Measurements from ENCODE around the gene VPS9D1. TPM values are rescaled to one million over a fixed set of nuclear protein-coding genes. Genes with fewer than 3 reads are reported as not detected.
A peak's percentile ranks its signal among the peaks of the same experiment; 100 is the strongest.

VPS9D1 gene
- polyA plus RNA-seq, 3 donors, result 7.5 to 9.3 (median 9.2) TPM

- no peak for DNase-seq (ENCODE audit: low read depth in 3 of 3, low spot score in 2 of 3)
Measured at GRCh38 chr16:89733322-89733721, 12.6 kb upstream of the VPS9D1 start.

GRCh38 chr16:89732918-89733242 lies 12.2 kb upstream of the VPS9D1 start:
- no peak for DNase-seq (ENCODE audit: low read depth in 3 of 3, low spot score in 2 of 3)

- no peak for DNase-seq (ENCODE audit: low read depth in 3 of 3, low spot score in 2 of 3)
Measured at GRCh38 chr16:89732142-89732917, 11.6 kb upstream of the VPS9D1 start.

GRCh38 chr16:89730610-89731234 lies 10.0 kb upstream of the VPS9D1 start:
- no peak for DNase-seq (ENCODE audit: low read depth in 3 of 3, low spot score in 2 of 3)

DNA sequence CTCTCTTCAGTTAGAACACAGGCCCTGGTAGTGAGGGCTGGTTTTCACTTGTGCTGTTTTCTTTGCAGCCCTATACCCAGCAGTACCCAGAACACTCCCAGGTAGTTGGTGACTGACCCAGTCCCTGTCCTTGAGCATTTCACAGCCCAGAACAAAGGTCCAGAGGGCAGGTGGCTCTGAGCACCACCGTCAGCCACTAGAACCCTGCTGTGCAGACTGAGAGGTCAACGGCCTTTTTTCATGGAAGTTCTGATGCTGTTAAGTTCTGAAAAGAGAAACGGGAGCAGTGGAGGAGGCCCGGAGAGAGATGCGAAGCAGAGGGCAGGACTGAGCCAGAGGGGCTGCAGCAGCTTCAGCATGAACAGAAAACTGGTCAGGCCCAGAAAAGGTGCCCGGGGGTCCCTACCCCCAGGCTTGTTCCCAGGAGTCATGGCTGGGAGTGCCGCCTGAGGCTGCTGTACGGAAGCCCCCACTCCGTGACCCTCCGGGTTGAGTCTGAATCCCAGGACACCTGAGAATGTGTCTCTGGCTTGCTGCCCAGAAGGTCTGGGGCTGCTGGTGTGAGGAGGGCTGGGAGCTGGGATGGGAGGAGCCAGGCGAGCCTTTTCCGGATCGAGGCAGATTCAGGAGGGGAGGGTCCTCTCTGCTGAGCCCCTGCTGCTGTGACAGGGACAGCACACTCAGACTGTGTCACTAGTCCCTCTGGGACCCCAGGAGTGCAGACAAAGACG lies 9.3 kb upstream of the VPS9D1 start:
- DNase-seq (ENCODE audit: low read depth in 3 of 3, low spot score in 2 of 3), result peak in 1 of 3 donors; percentile 13

DNA sequence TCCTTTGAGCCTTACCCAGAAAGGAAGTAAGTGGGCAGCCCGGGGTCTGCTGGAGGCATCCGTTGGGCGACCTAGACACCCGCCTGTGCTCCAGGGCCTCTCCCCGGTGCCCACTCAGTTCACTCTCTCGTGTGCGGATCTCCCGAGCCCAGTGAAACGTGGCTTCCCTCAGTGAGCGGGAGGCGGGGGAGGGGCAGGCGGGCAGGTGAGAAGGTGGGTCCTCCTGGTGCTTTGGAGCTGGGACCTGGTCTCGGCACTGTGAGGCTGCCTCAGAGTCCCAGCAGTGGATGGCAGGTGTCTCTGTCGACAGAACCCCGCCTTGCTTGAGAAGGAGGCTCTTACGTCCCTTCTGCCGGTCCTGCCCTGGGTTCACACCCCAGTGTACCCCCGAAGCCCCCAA lies 8.6 kb upstream of the VPS9D1 start:
- DNase-seq (ENCODE audit: low read depth in 3 of 3, low spot score in 2 of 3), result no peak

- DNase-seq (ENCODE audit: low read depth in 3 of 3, low spot score in 2 of 3), result no peak
Measured at GRCh38 chr16:89727406-89728120, 6.9 kb upstream of the VPS9D1 start.

DNA sequence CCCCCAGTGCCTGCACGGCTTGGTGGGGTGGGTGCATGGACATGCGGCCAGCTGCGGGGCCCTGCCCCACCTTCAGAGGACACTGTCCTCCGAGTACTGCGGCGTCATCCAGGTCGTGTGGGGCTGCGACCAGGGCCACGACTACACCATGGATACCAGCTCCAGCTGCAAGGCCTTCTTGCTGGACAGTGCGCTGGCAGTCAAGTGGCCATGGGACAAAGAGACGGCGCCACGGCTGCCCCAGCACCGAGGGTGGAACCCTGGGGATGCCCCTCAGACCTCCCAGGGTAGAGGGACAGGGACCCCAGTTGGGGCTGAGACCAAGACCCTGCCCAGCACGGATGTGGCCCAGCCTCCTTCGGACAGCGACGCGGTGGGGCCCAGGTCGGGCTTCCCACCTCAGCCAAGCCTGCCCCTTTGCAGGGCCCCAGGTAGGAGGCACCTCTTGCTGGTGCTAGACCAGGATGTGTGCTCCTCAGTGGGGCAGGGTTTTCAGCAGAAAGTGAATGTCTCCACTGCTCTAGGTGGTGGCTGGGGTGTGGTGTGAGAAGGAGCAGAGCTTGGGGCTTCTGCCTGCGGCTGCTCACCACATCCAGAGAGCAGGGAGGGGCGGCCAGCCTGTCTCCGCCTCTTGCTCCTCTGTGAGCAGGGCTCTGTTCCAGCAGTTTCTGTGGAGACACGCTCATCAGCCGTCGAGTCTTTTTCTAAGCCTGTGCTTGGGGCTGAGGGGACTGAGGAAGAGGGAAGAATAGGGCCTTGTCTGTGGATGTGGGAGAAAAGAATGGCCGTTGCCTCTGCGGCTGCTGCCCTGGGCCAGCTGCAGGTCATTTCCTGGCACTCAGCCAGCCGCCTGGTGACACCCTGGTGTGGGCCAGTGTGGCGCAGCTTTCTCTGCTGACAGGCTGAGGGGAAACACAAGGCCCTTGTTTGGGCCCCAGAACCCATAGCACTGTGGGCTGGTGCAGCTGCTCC lies 2.9 kb upstream of the VPS9D1 start:
- no peak for DNase-seq (ENCODE audit: low read depth in 3 of 3, low spot score in 2 of 3)

- DNase-seq (ENCODE audit: low read depth in 3 of 3, low spot score in 2 of 3), result peak in 1 of 3 donors; percentile 4
Measured at GRCh38 chr16:89722392-89723278, 1.9 kb upstream of the VPS9D1 start.

DNA sequence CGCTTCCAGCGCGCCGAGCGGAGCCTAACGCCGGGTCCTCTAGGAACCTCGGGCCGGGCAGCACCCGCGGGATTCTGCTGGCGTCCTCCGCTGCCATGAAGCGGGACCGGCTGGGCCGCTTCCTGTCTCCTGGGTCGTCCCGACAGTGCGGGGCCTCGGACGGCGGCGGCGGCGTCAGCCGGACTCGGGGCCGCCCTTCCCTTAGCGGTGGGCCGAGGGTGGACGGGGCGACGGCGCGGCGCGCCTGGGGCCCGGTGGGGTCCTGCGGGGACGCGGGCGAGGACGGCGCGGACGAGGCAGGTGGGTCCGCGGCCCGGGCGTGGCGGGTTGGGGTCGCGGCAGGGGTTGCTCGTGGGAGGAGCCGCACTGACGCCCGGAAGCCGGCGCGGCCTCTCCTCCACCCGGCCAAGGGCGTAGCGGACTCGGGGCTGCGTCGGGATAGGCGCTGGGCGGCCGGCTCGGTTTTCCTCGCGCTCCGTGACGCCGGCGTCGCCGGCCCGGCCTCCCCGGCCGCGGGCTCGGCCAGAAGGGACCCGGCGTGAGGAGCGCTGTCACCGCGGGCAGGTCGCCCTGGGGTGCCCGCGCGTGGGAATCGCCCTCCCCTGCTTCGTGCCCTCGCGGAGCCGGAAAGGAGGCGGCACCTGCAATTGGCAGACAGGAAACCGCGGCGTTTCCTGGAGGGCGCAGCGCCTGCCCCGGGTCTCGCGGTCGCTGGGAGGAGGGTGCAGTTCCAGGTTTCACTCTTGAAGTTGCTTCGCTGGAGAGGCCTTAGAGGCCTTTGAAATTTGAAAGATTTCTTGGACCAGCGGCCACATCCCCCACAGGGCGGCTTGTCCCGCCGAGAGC lies 1.1 kb upstream of the VPS9D1 start:
- peak in 1 of 3 donors; percentile 12 for DNase-seq (ENCODE audit: low read depth in 3 of 3, low spot score in 2 of 3)

GRCh38 chr16:89720551-89720812 lies 216 bp downstream of the VPS9D1 start:
- no peak for DNase-seq (ENCODE audit: low read depth in 3 of 3, low spot score in 2 of 3)

DNA sequence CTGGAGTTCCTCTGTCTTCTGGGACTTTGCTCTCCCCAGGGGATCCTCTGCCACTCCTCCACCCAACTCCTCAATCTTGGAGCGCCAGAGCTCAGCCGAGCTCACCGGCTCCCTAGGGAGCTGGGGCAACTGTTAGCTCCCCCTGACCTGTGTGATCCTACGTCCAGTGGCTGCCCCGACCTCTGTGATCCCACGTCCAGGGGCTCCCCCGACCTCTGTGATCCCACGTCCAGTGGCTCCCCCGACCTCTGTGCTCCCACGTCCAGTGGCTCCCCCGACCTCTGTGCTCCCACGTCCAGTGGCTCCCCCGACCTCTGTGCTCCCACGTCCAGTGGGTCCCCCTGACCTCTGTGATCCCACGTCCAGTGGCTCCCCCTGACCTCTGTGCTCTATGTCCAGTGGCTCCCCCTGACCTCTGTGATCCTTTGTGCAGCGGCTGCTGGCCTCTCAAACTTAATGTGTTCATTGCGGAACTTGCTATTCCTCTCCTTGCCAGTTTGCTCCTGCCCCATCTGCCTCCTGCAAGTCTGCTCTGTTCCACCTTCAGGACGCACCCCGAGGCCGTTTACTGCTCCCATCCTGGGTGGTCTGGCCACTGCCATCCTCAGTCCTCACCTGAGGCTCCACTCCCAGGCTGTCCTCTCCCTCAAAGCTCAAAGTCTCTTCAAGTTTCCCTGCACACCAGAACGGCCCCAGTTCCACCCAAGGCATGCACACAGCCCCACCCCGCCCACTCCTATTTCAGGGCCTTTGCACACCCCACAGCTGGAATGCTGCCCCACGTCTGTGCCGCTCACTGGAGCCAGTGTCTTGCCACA lies 2.8 kb downstream of the VPS9D1 start:
- DNase-seq (ENCODE audit: low read depth in 3 of 3, low spot score in 2 of 3), result no peak

- DNase-seq (ENCODE audit: low read depth in 3 of 3, low spot score in 2 of 3), result no peak
Measured at GRCh38 chr16:89716916-89717687, 3.6 kb downstream of the VPS9D1 start.

GRCh38 chr16:89716493-89716892 lies 4.2 kb downstream of the VPS9D1 start:
- DNase-seq (ENCODE audit: low read depth in 3 of 3, low spot score in 2 of 3), result no peak

- no peak for DNase-seq (ENCODE audit: low read depth in 3 of 3, low spot score in 2 of 3)
Measured at GRCh38 chr16:89712274-89712781, 8.4 kb downstream of the VPS9D1 start.

DNA sequence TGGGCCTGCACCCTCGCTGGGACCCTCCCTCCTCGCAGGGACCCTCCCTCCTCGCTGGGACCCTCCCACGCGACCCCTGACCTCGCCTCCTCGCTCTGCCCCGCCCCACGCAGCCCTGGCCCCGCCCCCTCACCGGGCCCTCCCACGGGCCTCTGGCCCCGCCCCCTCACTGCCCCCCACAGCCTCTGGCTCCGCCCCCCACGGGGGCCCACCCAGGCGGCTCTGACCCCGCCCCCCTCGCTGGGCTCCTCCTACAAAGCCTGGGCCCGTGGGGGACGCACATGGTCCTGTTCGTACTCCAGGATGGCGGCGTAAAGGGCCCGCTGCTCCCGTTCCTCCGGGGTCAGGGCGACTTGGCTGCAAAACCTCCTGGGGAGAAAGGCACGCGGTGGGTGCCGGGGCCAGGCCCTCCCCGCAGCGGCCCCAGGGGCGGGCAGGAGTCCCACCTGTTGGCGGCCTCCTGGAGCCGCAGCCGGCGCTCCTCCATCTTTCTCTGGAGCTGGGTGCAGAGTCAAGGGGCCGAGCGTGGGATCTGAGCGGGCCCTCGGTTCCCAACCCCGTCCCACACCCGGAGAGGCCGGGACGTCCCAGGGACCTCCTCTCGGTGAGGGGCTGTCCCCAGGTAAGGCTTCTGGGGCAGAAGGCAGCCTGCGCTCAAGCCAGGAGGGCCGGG lies 9.0 kb downstream of the VPS9D1 start:
- peak in 1 of 3 donors; percentile 7 for DNase-seq (ENCODE audit: low read depth in 3 of 3, low spot score in 2 of 3)
